Fibroblast of skin of scalp (primary cell): ENCODE results near the gene GGT5.
A peak's percentile ranks its signal among the peaks of the same experiment; 100 is the strongest.
"Not testable (repeated sequence)": the region's sequence is repeated elsewhere in the genome, so short reads cannot be mapped to it uniquely, and the experiment has no call there.

ENCODE experiments used
- DNase-seq: peaks from one replicate; pipeline ENCODE4 v3.0.0-alpha.2; 2013

Gene GGT5

DNA sequence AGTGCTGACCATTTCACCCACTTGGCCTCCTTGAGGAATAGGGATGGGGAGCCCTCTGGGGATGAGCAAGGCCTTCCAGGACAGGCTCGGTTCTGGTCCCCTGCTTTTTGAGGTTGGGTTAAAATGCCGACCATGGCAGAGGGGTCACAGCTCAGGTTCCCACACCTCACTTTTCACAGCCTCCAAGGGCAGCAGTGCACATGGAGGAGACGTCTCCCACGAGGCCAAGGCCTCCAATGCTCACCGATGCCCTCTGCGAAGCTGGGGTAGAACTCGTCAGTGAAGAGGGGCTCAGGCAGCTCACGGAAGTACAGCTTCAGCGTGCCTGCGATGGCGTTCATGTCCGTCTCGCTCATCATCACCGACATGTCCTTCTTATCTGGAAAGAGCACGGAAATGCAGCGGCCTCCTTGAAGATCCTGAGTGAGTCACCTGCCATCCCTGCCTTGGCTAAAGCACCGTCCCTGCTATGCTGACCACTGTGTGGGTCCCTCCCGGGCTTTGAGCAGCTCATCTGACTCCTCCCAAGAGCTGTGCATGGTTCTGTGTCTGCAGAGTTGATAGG is 17.4 kb upstream of the GGT5 start:
- DNase-seq, result not testable (repeated sequence)

DNA sequence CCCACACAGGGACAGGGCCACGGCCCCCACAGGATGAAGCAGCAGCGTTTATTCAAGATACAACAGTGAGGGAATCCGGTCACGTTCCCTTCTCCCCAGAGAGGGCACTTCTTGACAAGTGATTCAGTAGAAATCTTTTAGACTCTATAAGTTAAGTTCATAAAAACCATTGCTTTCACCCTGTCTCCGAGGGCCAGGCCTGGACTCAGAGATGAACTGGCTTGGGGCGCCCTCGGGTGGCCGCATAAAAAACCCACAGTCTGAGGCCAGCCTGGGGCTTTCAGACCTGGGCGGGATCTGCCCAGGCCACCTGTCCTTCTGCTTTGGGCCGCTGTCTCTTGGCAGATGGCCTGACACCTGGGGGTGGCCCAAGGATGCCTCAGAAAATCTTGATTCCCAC is 14.6 kb upstream of the GGT5 start:
- peak; percentile 86 for DNase-seq

DNA sequence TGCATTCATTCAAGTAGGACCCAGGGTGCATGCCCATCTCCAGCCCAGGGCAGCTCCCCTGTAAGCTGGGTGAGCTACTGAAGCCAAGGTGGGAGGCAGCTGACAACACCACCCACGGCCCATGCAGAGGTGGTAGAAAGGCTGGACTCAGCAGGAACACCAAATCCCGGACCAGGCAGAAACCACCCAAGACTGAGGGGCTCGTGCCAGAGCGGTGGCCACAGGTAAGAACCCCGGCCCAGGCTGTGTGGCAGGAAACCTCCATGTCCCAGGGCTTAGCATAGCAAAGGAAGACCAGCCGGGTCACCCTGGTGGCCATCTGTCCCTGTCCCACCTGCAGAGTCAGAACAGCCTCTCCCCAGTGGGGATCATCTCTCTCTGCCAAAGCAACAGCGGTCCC is 11.9 kb upstream of the GGT5 start:
- DNase-seq, result not testable (repeated sequence)

DNA sequence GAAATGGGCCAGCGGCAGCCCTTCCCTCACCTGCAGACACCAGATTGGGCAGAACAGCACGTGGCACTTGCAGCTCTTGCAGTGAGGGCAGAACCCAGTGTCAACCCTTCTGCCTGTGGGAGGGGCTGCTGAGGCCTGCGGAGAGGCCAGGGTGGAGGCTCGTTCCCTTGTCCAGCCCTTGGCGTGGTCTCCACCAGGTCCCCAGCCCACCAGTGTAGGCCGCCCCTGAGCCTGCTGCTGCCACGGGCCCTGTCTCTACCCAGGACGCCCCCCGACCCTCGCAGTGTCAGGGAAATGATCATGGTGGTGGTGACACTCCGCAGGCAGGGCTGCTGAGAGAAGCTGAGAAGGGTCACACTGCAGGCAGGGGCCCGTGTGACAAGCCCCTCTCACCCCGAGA is 11.3 kb upstream of the GGT5 start:
- not testable (repeated sequence) for DNase-seq

DNA sequence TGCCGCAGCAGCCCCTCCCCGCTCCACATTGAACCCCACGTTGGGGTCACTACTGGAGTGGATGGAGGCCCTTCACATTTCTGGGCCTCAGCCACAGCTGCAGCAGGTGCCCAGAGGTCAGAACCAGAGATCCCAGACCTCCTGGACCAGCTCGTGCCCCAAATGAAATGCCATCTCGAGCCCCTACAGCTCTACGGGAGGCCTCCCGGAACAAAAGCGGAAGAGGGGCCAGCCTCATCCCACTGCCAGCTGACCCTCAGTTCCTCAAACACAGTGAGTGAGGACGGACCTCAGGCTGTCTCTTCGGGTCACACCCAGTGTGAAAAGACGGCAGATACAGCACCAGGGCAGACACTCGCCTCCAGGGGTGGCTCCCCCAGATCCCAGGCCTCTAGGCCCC is 8.2 kb upstream of the GGT5 start:
- DNase-seq, result not testable (repeated sequence)

DNA sequence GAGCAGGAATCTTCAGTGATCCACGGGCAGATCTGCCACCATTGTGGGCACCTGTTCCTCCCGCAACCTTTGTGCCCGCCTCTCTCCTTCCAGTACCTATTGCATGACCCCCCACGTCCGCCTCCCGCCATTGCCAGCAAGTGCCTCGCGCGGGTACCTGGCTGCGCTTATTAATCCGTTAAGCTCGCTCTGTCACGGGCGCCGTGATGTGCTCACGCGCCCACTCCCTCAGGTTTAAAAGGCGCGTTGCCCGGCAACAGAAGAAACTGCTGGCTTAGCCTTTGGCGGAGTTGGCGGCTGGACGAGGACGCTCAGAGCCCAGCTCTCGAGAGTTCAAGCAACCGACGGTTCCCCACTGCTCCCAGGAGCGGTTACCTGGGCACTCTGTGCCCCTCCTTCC is 6.4 kb upstream of the GGT5 start:
- not testable (repeated sequence) for DNase-seq

DNA sequence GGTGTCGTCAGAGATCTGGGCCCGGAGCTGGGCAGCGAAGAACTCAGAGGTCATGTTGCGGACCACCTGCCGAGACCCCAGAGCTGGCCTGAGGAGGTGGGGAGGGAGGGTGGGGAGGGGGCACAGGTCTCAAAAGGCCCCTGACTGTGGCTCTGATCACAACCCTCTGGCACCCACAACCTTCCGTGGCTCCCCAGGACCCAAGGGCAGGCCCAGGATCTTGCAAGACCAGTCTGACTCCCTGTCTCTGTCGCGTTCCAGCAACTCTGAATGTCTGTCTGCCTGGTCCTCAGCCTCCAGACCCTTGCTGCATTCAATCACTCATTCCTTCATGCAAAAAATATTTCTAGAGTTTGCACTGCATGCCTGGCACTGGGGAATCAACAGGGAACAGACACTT is 4.5 kb upstream of the GGT5 start:
- not testable (repeated sequence) for DNase-seq

DNA sequence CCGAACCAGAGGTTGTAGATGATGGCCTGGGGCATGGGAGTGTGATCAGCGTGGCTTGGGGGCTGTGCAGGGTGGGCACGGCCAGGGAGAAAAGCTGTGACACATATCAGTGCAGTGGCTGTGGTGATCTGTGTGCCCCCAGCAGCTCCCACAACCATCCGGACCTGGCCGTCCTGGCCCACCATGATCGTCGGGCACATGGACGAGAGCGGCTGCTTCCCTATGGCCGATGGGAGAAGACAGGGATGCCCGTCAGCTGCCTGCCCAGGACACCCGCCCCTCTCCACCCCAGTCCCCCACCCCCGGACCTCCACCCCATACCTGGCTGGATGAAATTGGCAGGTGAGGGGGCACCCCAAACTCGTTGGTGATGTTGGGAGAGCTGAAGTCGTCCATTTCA is 3.7 kb upstream of the GGT5 start:
- not testable (repeated sequence) for DNase-seq

DNA sequence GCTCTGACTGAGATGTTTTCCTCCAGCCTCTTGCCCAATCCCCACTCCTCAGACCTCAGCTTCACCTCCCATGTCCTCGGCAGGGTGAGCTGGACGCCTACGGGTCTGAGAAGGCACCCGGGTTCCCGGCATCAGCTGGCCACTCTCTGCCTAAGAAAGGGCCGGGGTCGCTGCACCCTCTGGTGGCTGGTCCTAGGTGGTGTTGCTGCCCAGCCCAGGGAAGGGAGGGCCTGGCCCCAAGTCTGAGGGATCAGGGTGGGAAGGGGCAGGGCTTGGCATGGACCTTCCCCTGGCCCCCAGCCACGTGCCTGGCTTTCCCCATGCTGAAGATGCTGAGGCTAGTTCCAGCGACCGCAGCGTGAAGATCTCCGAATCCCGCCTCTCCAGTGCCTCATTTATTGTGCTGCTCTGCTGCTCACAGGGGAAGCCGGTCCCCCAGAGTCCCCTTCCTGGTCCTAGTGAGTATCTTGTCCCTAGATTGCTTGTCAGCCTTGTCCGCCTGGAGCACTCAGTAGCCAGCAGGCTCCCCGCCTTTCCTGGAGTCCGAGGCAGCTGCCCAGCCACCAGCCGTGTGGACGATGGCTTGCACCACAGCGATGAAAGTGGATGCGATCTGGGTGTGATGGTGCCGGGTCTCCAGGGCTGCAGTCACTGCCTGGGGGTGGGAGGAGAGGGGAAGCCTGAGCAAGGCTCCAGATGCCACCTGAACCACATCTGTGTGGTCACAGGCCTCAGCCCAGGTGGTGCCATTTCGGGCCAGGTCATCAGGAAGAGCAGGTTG is 2.9 kb upstream of the GGT5 start:
- DNase-seq, result peak; percentile 89

DNA sequence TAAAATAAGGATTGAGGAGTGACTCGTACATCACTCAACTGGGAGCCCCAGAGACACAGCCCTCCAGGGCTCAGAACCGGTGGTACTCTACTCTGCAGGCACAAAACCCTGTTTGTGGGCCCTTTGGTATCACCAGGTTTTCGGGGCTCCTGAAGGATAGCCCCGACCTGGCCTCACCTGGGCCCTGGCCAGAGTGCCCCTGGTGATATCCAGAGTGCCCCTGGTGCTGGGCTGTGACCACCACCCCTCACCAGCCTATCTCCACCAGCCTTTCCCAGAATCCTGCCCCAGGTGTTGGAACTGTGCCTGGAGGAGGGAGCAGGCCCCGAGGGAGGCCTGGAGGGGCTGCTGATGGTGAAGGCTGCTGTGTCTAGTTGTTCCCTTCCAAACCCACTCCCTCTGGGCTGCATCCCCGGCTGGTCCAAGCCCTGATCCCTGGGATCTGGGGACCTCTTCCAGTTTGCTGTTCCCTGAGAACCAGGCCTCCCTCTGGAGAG is 2.2 kb upstream of the GGT5 start:
- no peak for DNase-seq

DNA sequence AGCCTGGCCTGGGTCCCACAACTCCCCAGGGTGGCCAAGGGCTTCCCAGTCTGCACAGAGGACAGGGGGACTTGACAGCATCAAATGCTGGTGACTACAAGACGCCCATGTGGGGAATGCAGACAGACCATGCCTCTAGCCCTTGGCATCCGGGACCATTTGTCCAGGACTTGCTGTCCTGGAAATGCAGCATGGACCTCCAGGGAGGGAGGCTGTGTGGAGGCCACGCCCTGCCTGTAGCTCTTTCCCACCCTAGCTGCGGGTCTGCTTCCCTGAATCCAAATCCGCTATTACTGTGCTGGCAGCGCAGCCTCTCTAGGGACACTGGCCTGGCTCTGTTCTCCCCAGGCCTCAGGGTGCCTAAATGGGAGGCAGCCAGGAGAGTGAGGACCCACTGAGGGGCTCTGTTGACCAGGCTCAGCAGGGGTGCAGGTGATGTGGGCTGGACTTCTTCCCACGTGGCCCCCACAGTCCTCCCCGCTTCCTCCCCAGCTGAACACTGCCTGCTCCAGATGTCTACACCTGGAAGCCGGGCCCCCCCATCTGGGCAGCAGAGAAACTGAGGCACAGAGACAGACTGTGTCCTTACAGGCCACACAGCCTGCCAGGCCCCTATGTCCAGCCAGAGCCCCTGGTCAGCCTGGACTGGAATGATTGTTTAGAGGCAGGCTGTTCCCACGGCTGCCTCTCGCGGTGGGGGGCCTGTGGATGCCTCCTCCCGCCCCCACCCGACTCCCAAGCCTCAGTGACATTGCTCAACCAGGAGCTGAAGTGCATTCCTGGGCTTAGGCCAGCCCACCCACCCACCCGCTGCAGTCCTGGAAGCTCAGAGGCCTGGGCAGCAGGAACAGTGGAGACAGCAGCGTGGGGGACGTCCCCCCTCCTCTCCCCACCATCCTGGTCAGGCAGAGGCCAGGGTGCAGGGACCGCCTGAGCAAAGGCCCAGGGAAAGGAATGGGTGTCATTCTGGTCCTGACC is 991 bp upstream of the GGT5 start:
- peak; percentile 75 for DNase-seq

DNA sequence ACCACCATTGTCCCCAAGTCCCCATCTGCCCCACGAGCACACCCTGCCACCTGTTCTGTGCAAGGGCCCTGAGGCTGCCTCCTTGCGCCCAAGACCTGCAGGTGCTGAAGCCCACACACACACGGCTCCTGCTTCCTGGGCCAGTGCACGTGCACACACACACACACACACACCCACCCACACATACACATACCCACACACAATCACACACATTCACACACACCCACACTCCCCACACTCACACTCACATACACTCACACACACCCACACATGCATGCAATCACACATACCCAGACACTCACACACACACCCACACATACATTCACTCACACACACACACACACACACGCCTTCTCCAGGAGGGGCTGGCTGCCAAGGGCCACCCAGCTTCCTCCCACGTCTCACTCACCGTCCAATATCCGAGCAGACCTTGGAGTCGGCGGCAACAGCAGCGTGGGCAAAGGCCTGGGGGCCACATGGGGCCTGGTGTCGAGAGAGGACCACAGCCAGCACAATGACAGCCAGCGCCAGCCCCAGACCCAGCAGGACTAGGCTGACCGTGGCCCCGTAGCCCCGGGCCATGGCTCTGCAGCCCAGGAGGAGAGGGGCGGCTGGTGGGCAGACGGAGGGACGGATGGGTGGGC is 616 bp downstream of the GGT5 start:
- peak; percentile 43 for DNase-seq

DNA sequence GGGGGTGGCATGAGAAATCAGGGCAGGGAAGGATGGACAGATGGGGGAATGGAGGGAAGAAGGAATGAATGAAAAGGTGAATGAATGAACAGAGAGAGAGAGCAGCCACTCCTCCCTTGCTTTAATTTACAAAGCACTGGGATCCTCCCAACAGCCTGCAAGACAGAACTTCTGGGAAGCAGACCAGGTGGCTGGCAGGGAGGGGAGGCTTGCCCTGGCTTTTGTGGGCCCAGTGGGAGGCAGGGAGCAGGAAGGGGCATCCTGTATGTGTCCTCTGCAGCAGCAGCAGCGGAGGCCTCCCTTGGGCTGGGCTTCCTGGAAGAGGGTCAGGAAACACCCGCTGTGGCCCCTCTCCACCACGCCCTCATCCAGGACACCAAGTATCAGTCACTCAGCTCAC is 1.5 kb downstream of the GGT5 start:
- not testable (repeated sequence) for DNase-seq

DNA sequence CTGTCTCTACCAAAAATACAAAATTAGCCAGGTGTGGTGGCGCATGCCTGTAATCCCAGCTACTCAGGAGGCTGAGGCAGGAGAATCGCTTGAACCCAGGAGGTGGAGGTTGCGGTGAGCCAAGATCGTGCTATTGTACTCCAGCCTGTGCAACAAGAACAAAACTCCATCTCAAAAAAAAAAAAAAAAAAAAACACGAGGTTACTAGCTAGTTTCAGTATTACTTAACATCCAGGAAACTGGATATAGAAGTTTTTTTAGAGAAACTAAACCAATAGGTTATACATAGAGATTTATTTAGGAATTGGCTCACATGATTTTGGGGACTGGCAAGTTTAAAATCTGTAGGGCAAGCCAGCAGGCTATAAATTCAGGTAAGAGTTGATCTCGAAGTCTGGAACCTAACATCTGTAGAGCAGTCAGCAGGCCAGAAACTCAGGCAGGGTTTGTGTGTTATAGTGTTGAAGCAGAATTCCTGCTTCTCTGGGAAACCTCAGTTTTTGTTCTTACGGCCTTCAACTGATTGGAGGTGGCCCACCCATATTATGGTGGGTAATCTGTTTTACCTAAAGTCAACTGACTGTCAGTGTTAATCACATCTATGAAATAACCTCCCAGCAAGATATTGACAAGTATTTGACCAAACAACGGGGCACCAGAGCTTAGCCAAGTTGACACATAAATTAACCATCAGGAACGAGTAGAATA is 3.7 kb downstream of the GGT5 start:
- not testable (repeated sequence) for DNase-seq

DNA sequence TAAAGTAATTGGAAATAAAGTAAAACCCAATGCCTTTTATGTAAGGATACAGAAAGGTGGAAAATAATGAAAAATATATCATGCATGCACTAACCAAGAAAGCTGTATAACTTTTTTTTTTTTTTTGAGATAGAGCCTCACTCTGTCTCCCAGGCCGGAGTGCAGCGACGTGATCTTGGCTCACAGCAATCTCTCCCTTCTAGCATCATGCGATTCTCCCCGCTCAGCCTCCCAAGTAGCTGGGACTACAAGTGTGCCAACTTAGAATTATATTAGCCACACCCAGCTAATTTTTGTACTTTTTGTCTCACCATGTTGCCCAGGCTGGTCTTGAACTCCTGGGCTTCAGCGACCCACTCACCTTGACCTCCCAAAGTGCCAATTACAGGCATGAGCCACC is 4.5 kb downstream of the GGT5 start:
- DNase-seq, result no peak

DNA sequence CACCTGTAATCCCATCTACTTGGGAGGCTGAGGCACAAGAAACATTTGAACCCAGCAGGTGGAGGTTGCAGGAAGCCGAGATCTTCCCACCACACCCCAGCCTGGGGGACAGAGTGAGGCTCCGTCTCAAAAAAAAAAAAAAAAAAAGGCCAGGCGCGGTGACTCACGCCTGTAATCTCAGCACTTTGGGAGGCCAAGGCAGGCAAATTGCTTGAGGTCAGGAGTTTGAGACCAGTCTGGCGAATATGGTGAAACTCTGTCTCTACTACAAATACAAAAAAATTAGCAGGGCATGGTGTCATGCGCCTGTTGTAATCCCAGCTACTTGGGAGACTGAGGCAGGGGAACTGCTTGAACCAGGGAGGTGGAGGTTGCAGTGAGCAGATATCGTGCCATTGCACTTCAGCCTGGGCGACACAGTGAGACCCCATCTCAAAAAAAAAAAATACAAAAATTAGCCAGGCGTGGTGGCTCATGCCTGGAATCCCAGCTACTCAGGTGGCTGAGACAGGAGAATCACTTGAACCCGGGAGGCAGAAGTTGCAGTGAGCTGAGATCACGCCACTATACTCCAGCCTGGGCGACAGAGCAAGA is 6.7 kb downstream of the GGT5 start:
- DNase-seq, result not testable (repeated sequence)

DNA sequence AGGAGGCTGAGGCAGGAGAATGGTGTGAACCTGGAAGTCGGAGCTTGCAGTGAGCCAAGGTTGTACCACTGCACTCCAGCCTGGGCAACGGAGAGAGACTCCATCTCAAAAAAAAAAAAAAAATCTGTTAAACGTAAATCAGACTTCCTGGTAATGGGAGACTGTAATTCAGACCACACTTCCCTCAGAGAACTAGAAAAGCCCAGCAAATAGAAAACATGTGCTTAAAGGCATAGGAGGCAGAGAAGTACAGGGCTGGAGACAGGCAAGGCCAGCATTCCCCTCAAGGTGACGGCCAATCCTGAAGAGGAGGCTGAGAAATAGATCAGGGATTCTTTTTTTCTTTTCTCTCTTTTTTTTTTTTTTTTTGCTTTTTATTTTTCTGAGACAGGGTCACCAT is 8.2 kb downstream of the GGT5 start:
- peak; percentile 49 for DNase-seq

DNA sequence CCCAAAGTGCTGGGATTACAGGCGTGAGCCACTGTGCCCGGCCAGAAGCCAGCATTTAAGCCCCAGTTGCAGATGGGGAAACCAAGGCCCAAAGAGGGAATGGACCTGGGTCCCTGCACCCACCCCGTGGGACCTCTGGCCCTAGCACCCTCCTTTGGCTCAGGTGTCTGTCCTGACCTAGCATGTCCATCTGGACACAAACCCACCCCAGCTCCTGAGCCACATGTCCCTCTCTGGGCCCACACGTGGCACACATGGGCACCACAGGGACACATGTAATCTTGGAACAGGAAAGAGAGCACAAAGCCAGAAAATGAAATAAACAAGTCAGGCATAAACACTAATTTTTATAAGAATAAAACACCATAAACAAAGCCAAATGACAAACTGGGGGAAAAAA is 9.6 kb downstream of the GGT5 start:
- no peak for DNase-seq

DNA sequence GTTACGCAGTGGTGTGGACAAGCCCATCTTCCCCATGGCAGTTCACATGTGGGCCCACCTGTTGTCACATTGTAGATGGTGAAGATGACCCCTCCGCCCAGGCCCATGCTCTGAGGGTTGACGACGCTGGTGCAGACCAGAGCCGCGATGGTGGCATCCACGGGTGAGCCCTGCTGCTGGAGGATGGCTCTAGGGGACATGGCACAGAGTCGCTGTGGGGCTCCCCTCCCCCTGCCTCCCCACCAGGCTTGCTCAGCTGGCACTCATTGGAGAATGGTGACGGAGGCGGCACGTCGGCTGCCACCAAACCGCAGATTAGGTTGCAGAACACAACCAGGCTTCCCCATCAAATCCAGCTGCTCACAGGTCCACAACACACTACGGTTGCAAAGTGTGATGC is 11.1 kb downstream of the GGT5 start:
- no peak for DNase-seq

DNA sequence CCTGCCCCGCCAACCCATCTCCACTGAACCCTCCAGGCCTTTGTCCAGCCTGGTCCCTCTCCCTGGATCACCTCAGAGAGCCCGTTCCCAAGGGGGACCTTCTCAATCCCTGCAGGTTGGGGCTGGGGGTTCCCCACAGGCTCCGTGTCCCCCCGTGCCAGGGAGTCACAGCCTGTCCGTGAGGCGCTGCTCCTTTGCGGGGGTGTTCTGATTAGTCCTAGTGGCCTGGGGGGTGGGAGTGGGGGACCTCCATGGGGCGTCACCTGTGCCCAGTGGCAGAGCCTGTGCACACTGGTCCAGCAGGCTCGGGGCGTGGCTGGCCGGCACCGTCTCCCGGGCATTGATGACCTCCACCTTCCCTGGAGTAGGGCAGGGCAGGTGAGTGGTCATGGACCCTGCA is 11.6 kb downstream of the GGT5 start:
- no peak for DNase-seq

DNA sequence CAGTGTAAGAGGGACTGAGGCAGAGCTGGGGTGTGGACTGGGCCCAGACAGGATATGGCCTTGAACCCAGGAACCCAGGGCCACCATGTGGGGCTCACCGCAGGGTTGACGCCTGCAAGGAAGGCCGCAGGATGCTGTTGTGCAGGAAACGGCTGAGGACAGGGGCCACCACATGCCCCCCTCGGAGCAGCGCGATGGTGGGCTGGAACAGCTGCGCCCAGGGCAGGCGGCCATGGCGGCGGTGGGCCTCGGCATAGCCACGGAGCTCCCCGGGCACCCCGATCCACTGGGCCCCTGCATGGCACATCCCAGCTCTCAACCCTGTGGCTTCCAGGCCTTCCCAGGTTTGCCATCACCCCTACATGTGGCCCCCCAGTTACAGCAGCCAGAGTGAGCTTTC is 12.2 kb downstream of the GGT5 start:
- no peak for DNase-seq

DNA sequence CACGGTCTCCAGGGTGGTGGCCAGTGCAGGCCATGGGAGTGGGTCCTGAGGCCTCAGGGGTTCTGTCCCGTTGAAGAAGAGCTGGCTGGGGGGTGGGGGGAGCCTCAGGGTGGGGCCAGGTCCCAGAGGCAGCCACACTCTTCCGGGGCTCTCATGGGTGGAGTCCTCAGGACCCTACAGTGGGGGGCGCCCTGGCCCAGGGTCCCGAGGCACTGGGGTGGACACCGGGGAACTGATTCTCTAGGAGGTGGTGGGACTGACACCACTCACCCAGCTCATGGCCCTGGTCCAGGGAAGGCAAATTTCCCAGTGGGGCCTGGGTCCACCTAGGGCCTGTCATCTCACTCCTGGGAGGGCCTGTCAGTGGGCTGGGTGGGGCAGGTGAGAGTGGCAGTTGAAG is 12.8 kb downstream of the GGT5 start:
- DNase-seq, result no peak
